DOHH2 (cell line): ENCODE results near the gene CCDC122.

ENCODE experiments used
- EZH2phosphoT487 ChIP-seq: fragments of 200-600 bp; sonication (generic); IDR thresholded peaks from 2 replicates; pipeline ENCODE4 v1.6.1; 2017; ENCODE audit warnings: borderline replicate concordance, mild to moderate bottlenecking, antibody characterized with exemption, low read length, moderate library complexity, mixed read lengths
- TF ChIP-seq, protein P1 (sequence below): fragments of 200-600 bp; sonication (generic); IDR thresholded peaks from one replicate; pipeline ENCODE4 v1.5.1; 2014; ENCODE audit warnings: antibody characterized with exemption, mild to moderate bottlenecking, low read depth, low read length; ENCODE audit not compliant: poor library complexity, severe bottlenecking

DNA sequence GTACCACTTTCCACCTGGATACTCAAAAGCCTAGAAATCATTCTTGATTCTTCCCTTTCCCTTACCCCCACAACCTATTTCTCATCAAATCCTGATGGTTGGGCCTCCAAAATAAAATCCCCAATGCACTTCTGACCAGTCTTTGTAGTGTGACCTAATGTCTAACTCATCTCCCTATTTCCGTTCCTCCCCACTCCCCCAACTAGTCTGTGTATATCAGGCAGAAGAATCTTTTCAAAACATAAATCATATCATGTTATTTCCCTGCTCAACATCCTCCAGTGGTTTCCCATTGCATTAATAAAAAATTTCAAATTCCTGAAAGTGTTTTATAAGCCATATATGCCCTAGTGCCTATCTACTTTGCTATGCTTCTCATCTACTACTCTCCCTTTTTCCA, 17.7 kb downstream of the CCDC122 start:
- TF ChIP-seq, protein P1, sequence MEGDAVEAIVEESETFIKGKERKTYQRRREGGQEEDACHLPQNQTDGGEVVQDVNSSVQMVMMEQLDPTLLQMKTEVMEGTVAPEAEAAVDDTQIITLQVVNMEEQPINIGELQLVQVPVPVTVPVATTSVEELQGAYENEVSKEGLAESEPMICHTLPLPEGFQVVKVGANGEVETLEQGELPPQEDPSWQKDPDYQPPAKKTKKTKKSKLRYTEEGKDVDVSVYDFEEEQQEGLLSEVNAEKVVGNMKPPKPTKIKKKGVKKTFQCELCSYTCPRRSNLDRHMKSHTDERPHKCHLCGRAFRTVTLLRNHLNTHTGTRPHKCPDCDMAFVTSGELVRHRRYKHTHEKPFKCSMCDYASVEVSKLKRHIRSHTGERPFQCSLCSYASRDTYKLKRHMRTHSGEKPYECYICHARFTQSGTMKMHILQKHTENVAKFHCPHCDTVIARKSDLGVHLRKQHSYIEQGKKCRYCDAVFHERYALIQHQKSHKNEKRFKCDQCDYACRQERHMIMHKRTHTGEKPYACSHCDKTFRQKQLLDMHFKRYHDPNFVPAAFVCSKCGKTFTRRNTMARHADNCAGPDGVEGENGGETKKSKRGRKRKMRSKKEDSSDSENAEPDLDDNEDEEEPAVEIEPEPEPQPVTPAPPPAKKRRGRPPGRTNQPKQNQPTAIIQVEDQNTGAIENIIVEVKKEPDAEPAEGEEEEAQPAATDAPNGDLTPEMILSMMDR, result no peak
- no peak for TF ChIP-seq EZH2phosphoT487
